Measurements from ENCODE around the gene ESRRG. TPM values are rescaled to one million over a fixed set of nuclear protein-coding genes. Genes with fewer than 3 reads are reported as not detected.
A peak's percentile ranks its signal among the peaks of the same experiment; 100 is the strongest.

ESRRG gene
- total RNA-seq, 1 experiment from 2014 or later, result not detected

DNA sequence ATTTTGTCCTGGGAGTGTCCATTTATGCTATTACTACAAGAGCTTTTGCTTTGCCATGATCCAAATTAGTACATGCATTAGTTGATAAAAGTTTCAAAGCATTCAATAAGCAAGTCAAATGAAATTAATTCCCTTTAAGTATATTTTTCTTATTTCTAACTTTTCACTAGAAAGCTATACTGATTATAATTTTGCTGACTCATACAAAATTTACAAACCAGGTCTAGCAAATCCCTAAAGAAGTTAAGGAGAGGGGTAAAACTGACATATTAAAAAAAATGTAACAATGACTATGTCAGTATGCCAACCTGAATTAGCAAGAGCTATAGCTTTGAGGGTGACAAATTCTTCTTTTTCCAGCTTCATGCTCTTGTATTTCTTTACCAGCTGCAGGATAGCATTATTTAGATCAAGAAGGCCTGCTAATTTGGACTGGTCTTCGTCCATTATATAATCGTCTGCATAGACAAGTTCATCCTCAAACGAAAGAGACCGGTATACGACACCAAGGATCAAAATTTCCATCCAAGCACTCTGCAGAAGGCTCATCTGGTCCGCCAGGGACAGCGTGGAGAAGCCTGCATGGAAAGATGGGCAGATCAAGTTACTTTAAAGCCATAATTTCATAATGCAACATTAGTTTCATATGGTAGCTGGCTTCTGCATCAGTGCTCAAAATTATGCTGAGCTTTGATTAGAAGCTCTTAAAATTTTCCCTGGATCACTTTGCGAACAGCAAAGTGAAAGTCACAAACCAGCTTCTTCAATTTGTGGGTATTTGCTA is 204.2 kb downstream of the ESRRG start:
- no peak for DNase-seq (ENCODE audit: low read depth)

GRCh38 chr1:216502528-216503162 is 220.6 kb downstream of the ESRRG start:
- no peak for DNase-seq (ENCODE audit: low read depth)

- DNase-seq (ENCODE audit: low read depth), result no peak
Observed at GRCh38 chr1:216500273-216500967, 222.8 kb downstream of the ESRRG start.

DNA sequence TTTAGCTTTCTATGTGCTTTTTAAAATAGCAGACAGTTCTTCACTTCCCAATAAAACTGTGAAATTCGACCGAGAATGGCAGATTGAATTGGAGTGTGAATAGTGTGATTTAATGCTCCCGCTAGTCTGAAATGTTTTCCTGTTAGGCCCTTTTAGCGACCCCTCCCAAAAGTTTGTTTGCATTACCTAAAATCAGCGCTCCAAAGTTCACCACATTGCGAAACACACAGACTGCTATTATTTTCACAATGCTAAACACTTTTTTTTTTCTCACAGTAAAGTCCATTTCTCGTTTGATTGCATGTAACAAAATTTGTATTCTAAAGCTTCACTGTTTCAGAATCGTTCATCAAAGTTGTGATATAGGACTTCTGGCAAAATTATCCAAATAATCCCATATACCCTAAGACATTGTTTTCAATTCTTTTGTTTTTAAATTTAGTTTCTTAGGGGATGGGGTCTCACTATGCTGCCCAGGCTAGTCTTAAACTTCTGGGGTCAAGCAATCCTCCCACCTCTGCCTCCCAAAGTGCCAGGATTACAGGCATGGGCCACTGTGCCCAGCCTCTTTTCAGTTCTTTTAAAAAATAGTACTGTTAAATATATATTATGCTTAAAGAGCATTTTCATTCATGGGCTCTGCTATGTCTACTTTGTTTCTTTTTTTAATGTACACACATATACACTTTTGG is 223.5 kb downstream of the ESRRG start:
- no peak for DNase-seq (ENCODE audit: low read depth)

- DNase-seq (ENCODE audit: low read depth), result no peak
Observed at GRCh38 chr1:216498277-216498676, 225.0 kb downstream of the ESRRG start.

- no peak for DNase-seq (ENCODE audit: low read depth)
Observed at GRCh38 chr1:216485042-216485441, 238.2 kb downstream of the ESRRG start.

GRCh38 chr1:216483672-216484401 is 239.4 kb downstream of the ESRRG start:
- no peak for DNase-seq (ENCODE audit: low read depth)

DNA sequence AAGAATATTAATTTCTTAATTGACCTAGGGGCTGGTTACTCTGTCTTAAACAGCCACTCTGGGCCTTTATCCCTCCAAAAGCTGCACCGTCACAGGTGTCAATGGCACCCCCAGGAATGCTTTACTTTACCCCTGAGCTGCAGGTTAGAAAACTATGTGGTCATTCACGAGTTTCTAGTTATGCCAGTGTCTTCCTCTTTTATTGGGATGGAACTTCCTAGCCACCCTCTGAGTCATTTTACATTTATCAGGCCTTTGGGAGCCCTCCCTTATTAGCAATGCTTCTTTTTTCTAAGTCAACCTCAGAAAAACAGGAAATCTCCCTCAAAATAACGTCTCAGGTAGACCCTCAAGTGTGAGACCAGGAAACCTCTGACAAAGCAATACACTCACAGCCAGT is 240.6 kb downstream of the ESRRG start:
- no peak for DNase-seq (ENCODE audit: low read depth)

- DNase-seq (ENCODE audit: low read depth), result no peak
Observed at GRCh38 chr1:216478238-216478637, 245.0 kb downstream of the ESRRG start.

DNA sequence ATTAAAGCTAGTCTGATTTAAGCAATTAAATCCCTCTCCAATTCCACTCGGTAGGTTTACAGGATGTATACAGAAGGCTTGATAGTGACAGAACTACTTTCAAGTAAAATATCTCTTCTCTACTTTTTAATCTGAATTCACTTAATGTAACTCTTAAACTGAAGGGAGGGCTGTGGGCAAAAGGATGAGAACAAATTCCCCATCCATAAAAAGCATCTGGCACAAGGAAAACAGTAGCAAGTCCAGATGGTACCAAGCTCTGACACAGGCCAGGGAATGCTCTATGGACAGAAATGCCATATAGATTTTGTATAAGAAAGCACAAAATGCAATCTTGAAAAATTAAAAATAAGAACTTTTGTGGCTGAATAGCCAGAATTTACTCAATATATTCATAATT is 246.9 kb downstream of the ESRRG start:
- no peak for DNase-seq (ENCODE audit: low read depth)

GRCh38 chr1:216475659-216476276 is 247.5 kb downstream of the ESRRG start:
- no peak for DNase-seq (ENCODE audit: low read depth)

DNA sequence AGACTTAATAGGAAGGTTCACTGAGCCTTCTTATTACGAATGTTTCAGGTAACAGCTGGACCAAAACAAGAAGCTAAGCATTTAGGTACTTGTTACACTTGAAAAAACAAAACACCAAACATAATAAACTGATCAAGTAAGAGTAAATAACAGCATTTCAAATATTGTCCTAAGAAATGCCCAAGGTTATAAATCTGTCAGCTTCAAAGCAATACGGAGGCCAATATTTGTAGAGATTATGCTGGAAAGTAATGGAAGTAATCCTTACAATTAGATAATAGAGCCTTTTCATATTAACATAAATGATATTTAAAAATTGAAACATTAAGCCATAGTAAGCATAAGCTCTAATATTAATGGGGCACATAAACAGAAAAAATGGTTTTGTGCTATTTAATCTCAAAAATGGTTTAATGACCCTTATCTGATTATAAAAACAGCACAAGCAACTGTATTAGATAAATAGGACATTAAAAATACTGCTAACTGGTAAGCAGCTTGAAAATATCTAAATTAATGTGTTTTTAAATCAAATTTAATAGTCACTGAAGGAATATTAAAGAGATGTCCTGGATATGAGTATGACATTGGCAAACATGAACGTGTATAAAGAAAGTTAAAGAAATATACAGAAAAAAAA is 256.9 kb downstream of the ESRRG start:
- DNase-seq (ENCODE audit: low read depth), result no peak

DNA sequence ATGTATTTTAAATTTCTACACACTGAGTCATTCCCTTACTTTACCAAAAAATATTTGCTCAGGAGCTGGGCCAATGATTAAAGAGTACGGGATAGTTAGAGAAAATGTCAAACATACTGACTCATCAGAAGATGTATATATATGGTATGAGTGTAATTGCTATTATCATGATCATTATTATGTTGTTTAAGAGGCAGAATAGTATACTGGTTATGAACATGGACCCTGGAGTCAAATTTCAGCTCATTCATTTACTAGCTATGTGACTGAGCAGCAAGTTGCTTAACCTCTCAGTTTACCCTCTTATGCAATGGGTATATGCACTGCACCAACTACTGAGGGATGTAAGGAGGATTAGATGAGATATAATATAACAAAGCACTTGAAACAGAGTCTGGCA is 258.7 kb downstream of the ESRRG start:
- peak; percentile 62 for DNase-seq (ENCODE audit: low read depth)

GRCh38 chr1:216462066-216462775 is 261.0 kb downstream of the ESRRG start:
- DNase-seq (ENCODE audit: low read depth), result peak; percentile 1

DNA sequence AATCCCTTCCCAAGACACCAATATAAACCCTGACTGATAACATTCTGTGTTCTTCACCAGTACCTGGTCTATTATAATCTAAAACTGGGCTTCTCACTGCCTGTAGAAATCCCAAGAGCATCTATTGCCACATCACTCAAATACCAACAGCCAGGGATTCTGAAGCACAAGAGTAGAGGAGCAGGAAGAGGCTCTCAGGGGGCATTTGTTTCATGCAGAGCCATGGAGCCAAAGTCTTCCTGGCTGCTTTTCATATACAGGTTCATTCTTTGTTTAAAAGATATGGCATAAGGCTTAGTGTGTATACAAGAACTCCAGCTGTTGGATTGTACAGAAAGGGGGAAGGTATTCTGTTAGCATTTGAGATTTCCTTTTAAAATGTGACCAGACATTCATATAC is 261.8 kb downstream of the ESRRG start:
- DNase-seq (ENCODE audit: low read depth), result no peak

GRCh38 chr1:216459651-216460207 is 263.5 kb downstream of the ESRRG start:
- no peak for DNase-seq (ENCODE audit: low read depth)

DNA sequence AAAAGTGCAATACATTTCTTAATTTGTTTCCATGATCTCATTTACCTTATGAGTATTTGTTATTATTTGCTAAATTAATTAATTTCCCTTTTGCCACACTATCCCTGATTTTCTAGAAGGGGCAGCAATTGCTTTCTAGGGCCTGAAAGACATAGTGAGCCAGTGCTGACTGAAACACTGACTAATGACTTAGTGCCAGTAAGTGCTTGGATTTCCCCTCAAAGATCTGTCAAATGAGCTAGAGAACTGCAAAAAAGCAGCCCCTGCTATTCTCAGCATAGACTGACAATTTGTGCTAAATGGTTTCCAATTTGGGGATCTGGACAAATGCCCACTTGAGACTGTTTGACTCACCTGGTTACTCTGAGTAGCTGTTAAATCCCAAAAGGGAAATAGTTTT is 264.4 kb downstream of the ESRRG start:
- no peak for DNase-seq (ENCODE audit: low read depth)

DNA sequence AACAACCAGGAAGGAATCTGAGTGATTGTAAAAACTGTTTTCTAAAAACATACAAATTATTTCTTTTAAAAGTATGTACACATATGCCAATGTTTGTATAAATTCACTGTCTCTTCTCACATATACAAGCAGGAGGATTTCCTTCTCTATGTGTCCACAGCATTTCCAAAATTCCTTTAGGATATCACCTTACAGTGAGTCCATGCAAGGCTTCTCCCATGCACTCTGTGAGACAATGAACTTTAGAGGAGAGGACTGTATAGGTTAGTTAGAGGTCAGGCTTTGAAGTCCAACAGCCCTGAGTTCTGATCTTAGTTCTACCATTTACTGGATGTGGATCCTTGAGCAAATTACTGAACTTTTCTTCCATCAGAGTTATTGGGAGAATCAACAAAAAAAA is 265.9 kb downstream of the ESRRG start:
- peak; percentile 6 for DNase-seq (ENCODE audit: low read depth)

DNA sequence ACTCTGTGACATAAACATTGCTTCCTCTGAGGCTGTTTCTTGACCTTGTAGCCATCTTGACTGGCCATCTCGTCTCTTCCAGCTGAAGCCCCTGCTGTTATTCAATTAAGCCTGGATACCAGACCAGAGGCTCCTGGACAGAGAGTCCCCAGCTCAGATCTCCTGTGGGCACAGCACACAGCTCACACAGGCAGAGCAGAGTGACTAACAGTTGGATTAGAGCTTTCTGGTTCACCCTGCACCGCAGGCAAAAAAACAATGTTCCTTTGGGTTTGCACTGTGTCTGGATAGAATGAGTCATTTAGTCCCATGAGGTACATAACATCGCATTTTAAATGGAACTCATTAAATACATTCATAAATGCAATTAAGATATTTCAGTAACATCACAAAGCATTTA is 266.5 kb downstream of the ESRRG start:
- DNase-seq (ENCODE audit: low read depth), result peak; percentile 53

DNA sequence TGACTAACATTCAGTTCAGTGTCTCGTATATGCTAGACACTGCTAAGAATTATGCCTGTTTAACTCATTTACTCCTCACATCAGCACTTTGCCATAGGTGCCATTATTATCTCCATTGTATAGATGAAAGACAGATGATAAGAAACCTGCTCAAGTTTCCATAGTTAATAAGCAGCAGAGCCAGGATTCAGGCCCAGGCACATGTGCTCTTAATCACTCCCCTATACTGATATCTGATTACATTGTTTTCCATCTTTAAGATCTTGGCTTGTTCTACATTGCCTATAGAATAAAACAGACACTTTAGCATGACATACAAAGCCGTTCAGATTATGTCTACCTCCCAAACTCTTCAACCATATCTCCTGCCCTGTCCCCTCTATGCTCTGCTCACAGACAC is 269.5 kb downstream of the ESRRG start:
- DNase-seq (ENCODE audit: low read depth), result no peak

Measured in RPMI7951 (cell line).